Fibroblast of lung (primary cell): Measurements from ENCODE around the gene KCNG2. TPM values are rescaled to one million over a fixed set of nuclear protein-coding genes. Genes with fewer than 3 reads are reported as not detected.
"Not testable (repeated sequence)": the region's sequence is repeated elsewhere in the genome, so short reads cannot be mapped to it uniquely, and the experiment has no call there.

Experiments
- DNase-seq, 2 donors: peaks; one replicate each; pipeline versions ENCODE4 v3.0.0 to v3.0.0-alpha.2; 2010; ENCODE audit warnings: low read depth in 2 of 2
- H2AFZ ChIP-seq: 2 replicates; pipeline ENCODE4 v1.5.1; 2012; ENCODE audit warnings: low read length, control low read depth, inconsistent platforms
- H3K27ac ChIP-seq: 2 replicates; pipeline ENCODE4 v1.5.1; 2011; ENCODE audit warnings: low read length, control low read depth; ENCODE audit not compliant: insufficient read depth
- H3K27me3 ChIP-seq: 2 replicates; pipeline ENCODE4 v1.5.1; 2011; ENCODE audit warnings: mild to moderate bottlenecking, low read length; ENCODE audit not compliant: control insufficient read depth, insufficient read depth
- H3K36me3 ChIP-seq: 2 replicates; pipeline ENCODE4 v1.5.1; 2011; ENCODE audit warnings: low read length; ENCODE audit not compliant: control insufficient read depth, insufficient read depth
- H3K4me1 ChIP-seq: 2 replicates; pipeline ENCODE4 v1.5.1; 2011; ENCODE audit warnings: low read length; ENCODE audit not compliant: control insufficient read depth, insufficient read depth; ENCODE audit errors: extremely low read depth
- H3K4me2 ChIP-seq: 2 replicates; pipeline ENCODE4 v1.5.1; 2011; ENCODE audit warnings: low read length, control low read depth; ENCODE audit not compliant: insufficient read depth; ENCODE audit errors: extremely low read depth
- H3K4me3 ChIP-seq, 4 experiments: fragments of 200-600 bp in 1 of 4; sonication (generic) in 1 of 4; replicated peaks in 1 of 4; 2 replicates each; pipeline ENCODE4 v1.5.1; 2011 to 2016; ENCODE audit warnings: low read length in 4 of 4, low read depth in 3 of 4, mild to moderate bottlenecking in 3 of 4, control low read depth in 2 of 4, inconsistent platforms in 1 of 4, mixed read lengths in 1 of 4; ENCODE audit not compliant: insufficient read depth in 1 of 4; ENCODE audit errors: control extremely low read depth in 1 of 4
- H3K79me2 ChIP-seq: 2 replicates; pipeline ENCODE4 v1.5.1; 2012; ENCODE audit warnings: mild to moderate bottlenecking, low read length, inconsistent platforms; ENCODE audit not compliant: control insufficient read depth, insufficient read depth
- H3K9ac ChIP-seq: 2 replicates; pipeline ENCODE4 v1.5.1; 2011; ENCODE audit warnings: mild to moderate bottlenecking, low read length, control low read depth; ENCODE audit not compliant: insufficient read depth
- H3K9me3 ChIP-seq: 2 replicates; pipeline ENCODE4 v1.5.1; 2012; ENCODE audit warnings: low read depth, low read length; ENCODE audit not compliant: control insufficient read depth, insufficient read depth
- H4K20me1 ChIP-seq: 2 replicates; pipeline ENCODE4 v1.5.1; 2011; ENCODE audit warnings: low read length; ENCODE audit not compliant: control insufficient read depth, insufficient read depth; ENCODE audit errors: extremely low read depth
- CTCF ChIP-seq, 2 donors: IDR thresholded peaks in 1 of 2; conservative IDR thresholded peaks in 1 of 2; 1 replicate in 1 of 2; 2 replicates in 1 of 2; pipeline ENCODE4 v1.5.1; 2011 to 2012; ENCODE audit warnings: low read length in 2 of 2, control low read depth in 1 of 2, inconsistent platforms in 1 of 2, low read depth in 1 of 2, mild to moderate bottlenecking in 1 of 2
- EZH2 ChIP-seq: IDR thresholded peaks from 2 replicates; pipeline ENCODE4 v1.5.1; 2012; ENCODE audit warnings: low read length, control low read depth, mild to moderate bottlenecking; ENCODE audit errors: missing control alignments
- polyA plus RNA-seq, 2 donors: library from polyadenylated mRNA; depleted of rRNA in 1 of 2; stranded (reverse) in 1 of 2; unstranded in 1 of 2; fragments of >200 nt; gene quantifications; 2 replicates each; pipeline ENCODE4 v1.2.1, GENCODE V29; 2011 to 2012; ENCODE audit warnings: missing spikeins in 1 of 2
- total RNA-seq: library from RNA; depleted of rRNA; stranded (reverse); fragments of >200 nt; gene quantifications from 2 replicates; pipeline ENCODE4 v1.2.1, GENCODE V29; 2014

The KCNG2 gene
- total and polyA plus RNA-seq, 2 donors (not counting 1 experiment from before 2014, with no cell fraction given), result 0.42 to 10.1 TPM

DNA sequence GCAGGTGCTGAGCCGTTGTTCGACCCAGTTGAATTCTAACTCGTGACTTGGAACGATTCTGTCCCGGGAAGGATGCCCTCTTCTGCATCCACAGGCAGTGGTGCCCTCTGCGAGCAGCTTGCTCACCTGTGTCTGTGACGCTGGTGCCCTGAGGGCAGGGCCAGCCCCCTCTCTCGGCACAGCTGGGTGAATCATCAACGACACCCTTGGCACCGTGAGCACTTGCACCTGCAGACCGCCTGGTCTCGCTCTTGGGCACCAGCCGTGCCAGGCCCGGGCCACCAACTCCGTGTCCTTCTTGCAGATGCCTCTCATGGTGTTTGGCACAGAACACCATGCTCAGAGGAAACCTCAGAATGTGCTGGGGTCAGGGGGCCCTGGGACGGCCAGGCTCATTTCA, 78.8 kb downstream of the KCNG2 start:
- Histone ChIP-seq H3K4me2 (no peak overlapping the region), H3K27me3 (peaks cover 8% of the 10 kb centered on the region), H3K9ac (no peak overlapping the region), H3K4me3 (no peak overlapping the region), H3K27ac (no peak overlapping the region), H3K9me3 (no peaks in the 10 kb centered on the region), H3K4me1 (no peaks in the 10 kb centered on the region), H4K20me1 (no peaks in the 10 kb centered on the region), H3K36me3 (no peaks in the 10 kb centered on the region), H3K79me2 (no peaks in the 10 kb centered on the region), H2AFZ (no peak overlapping the region)
- no peak for TF ChIP-seq EZH2
- no peak for TF ChIP-seq CTCF (conservative IDR thresholded peaks at IDR 0.05 in 1 of 2, IDR thresholded peaks at IDR 0.05 in 1 of 2; ENCODE audit: low read depth in 1 of 2, low read length in 2 of 2)
- no peak for DNase-seq

DNA sequence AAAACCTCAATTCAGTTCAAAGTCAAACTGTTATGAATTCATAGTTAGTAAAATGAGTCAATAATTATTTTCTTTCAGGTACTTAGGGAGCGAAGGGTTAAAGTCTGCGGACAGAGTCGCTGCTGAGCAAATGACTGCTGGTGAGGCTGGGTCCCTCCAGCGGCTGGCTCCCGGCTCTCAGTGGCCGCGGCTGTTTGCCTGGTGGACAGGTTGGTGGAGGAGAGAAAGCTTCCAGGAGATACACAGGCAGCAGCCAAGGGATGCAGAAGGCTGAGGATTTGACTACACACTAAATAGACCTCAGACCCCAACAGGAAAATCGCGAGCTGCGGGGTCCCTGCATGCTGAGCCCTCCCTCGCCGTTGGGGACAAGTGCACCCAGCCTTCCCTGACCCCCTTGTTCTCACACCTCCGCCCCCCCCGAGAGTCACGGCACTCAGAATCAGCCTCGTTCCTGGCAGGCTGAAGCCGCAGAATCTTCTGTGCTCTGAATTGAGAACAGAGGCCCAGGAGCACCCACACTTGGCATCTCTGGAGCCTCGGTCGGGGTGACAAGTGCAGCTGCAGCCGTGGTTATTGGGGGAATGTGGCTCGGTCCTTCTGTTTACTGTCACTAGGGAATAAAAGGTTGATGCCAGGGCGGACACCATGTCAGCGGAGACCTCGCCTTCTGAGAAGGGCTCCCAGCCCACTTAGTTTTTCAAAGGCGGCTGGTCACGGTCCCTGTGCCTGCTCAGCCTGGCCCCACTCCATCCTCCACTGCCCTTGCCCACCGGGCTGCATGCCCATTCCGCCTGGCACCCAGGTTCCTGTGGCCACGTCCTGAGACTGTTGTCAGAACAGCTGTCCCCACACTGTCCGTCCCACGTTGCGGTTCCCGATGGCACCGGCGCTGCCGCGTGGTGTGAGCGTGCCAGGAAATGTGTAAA, 79.7 kb downstream of the KCNG2 start:
- Histone ChIP-seq H2AFZ (no peak overlapping the region), H3K79me2 (no peaks in the 10 kb centered on the region), H4K20me1 (no peaks in the 10 kb centered on the region), H3K9me3 (no peaks in the 10 kb centered on the region), H3K4me1 (no peaks in the 10 kb centered on the region), H3K4me2 (no peak overlapping the region), H3K36me3 (no peaks in the 10 kb centered on the region), H3K27me3 (peaks cover 8% of the 10 kb centered on the region), H3K4me3 (no peak overlapping the region), H3K27ac (no peak overlapping the region), H3K9ac (no peak overlapping the region)
- TF ChIP-seq CTCF (conservative IDR thresholded peaks at IDR 0.05 in 1 of 2, IDR thresholded peaks at IDR 0.05 in 1 of 2; ENCODE audit: low read depth in 1 of 2, low read length in 2 of 2), result no peak
- TF ChIP-seq EZH2, result no peak
- DNase-seq, result no peak

DNA sequence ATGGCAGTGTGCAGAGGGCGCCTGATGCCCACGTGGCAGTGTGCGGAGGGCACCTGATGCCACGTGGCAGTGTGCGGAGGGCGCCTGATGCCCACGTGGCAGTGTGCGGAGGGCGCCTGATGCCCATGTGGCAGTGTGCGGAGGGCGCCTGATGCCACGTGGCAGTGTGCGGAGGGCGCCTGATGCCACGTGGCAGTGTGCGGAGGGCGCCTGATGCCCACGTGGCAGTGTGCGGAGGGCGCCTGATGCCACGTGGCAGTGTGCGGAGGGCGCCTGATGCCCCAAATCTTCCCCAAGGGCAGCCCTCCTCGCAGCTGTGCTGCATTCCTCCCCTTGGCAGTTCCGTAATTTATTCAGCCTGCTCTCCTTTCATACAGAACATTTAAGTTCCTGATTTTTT, 80.5 kb downstream of the KCNG2 start:
- H3K27me3 ChIP-seq, result not testable (repeated sequence)

More for the DNA sequence above, 80.5 kb downstream of the KCNG2 start:
- not testable (repeated sequence) for DNase-seq, H3K4me1 ChIP-seq, H4K20me1 ChIP-seq, H3K4me3 ChIP-seq, H3K9ac ChIP-seq, H3K79me2 ChIP-seq, H3K9me3 ChIP-seq, H3K27ac ChIP-seq, H2AFZ ChIP-seq, H3K4me2 ChIP-seq, H3K36me3 ChIP-seq
